Right lobe of liver (tissue), 4 donors: ENCODE measurements around the gene C4orf50.

Source experiments
- POLR2A ChIP-seq: fragments of 450-650 bp; IDR thresholded peaks from one replicate; pipeline ENCODE4 v1.6.1; 2017; ENCODE audit warnings: antibody characterized with exemption, mild to moderate bottlenecking
- TF ChIP-seq, protein P1 (sequence below), 4 donors: fragments of 200-600 bp in 3 of 4; fragments of 450-650 bp in 1 of 4; IDR thresholded peaks; one replicate each; pipeline versions ENCODE4 v1.5.1 to v1.8.0; 2016 to 2022; ENCODE audit warnings: antibody characterized with exemption in 4 of 4, mild to moderate bottlenecking in 2 of 4
- donor health status: DM: no; HTN: no; CAD: no.
- donor health status: DM: no; HTN: no; CAD: no.
- donor health status: DM: no; HTN: yes; CAD: no.

GRCh38 chr4:5971078-5971450 is 47.2 kb downstream of the C4orf50 start:
- TF ChIP-seq, protein P1, sequence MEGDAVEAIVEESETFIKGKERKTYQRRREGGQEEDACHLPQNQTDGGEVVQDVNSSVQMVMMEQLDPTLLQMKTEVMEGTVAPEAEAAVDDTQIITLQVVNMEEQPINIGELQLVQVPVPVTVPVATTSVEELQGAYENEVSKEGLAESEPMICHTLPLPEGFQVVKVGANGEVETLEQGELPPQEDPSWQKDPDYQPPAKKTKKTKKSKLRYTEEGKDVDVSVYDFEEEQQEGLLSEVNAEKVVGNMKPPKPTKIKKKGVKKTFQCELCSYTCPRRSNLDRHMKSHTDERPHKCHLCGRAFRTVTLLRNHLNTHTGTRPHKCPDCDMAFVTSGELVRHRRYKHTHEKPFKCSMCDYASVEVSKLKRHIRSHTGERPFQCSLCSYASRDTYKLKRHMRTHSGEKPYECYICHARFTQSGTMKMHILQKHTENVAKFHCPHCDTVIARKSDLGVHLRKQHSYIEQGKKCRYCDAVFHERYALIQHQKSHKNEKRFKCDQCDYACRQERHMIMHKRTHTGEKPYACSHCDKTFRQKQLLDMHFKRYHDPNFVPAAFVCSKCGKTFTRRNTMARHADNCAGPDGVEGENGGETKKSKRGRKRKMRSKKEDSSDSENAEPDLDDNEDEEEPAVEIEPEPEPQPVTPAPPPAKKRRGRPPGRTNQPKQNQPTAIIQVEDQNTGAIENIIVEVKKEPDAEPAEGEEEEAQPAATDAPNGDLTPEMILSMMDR (IDR thresholded peaks at IDR 0.05): no peak
- no peak for TF ChIP-seq POLR2A
